NCI-H146 (cell line): ENCODE data around the gene KIF21A.

Source experiments
- DNase-seq: peaks from one replicate; lab custom pipeline; 2025; lab: John Stamatoyannopoulos, UW

The KIF21A gene

GRCh38 chr12:39431002-39431796, 11.7 kb downstream of the KIF21A start:
- no peak for DNase-seq

- DNase-seq: no peak
Measured at GRCh38 chr12:39429809-39430208, 13.1 kb downstream of the KIF21A start.

- no peak for DNase-seq
Measured at GRCh38 chr12:39427360-39427808, 15.5 kb downstream of the KIF21A start.

- DNase-seq: no peak
Measured at GRCh38 chr12:39426636-39427240, 16.2 kb downstream of the KIF21A start.

GRCh38 chr12:39420043-39420442, 22.9 kb downstream of the KIF21A start:
- DNase-seq: no peak

- no peak for DNase-seq
Measured at GRCh38 chr12:39419471-39419870, 23.4 kb downstream of the KIF21A start.

GRCh38 chr12:39417916-39418315, 25.0 kb downstream of the KIF21A start:
- DNase-seq: no peak

GRCh38 chr12:39413836-39414771, 28.8 kb downstream of the KIF21A start:
- no peak for DNase-seq

GRCh38 chr12:39412210-39412609, 30.7 kb downstream of the KIF21A start:
- no peak for DNase-seq

- no peak for DNase-seq
Measured at GRCh38 chr12:39406262-39406661, 36.7 kb downstream of the KIF21A start.

GRCh38 chr12:39405580-39405979, 37.3 kb downstream of the KIF21A start:
- DNase-seq: no peak

GRCh38 chr12:39404000-39404399, 38.9 kb downstream of the KIF21A start:
- no peak for DNase-seq

GRCh38 chr12:39403376-39403775, 39.5 kb downstream of the KIF21A start:
- DNase-seq: no peak

GRCh38 chr12:39402922-39403321, 40.0 kb downstream of the KIF21A start:
- DNase-seq: no peak

- no peak for DNase-seq
Measured at GRCh38 chr12:39401459-39401858, 41.5 kb downstream of the KIF21A start.

GRCh38 chr12:39395866-39396265, 47.1 kb downstream of the KIF21A start:
- DNase-seq: no peak

- no peak for DNase-seq
Measured at GRCh38 chr12:39393890-39394289, 49.0 kb downstream of the KIF21A start.

- no peak for DNase-seq
Measured at GRCh38 chr12:39393179-39393578, 49.7 kb downstream of the KIF21A start.

GRCh38 chr12:39392154-39392925, 50.6 kb downstream of the KIF21A start:
- DNase-seq: no peak

- no peak for DNase-seq
Measured at GRCh38 chr12:39390752-39391151, 52.2 kb downstream of the KIF21A start.

- DNase-seq: no peak
Measured at GRCh38 chr12:39389399-39390150, 53.3 kb downstream of the KIF21A start.
